ENCODE data around the gene GP5.

The GP5 gene

GRCh38 chr3:194395778-194396538, 3.1 kb downstream of the GP5 start:
- TF ChIP-seq, protein P1, sequence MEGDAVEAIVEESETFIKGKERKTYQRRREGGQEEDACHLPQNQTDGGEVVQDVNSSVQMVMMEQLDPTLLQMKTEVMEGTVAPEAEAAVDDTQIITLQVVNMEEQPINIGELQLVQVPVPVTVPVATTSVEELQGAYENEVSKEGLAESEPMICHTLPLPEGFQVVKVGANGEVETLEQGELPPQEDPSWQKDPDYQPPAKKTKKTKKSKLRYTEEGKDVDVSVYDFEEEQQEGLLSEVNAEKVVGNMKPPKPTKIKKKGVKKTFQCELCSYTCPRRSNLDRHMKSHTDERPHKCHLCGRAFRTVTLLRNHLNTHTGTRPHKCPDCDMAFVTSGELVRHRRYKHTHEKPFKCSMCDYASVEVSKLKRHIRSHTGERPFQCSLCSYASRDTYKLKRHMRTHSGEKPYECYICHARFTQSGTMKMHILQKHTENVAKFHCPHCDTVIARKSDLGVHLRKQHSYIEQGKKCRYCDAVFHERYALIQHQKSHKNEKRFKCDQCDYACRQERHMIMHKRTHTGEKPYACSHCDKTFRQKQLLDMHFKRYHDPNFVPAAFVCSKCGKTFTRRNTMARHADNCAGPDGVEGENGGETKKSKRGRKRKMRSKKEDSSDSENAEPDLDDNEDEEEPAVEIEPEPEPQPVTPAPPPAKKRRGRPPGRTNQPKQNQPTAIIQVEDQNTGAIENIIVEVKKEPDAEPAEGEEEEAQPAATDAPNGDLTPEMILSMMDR (IDR thresholded peaks at IDR 0.05; ENCODE audit: low read depth, low read length, missing control alignments): no peak
- H3K4me3 ChIP-seq (replicated peaks; ENCODE audit: low read depth, low read length): no peak overlapping the region
- DNase-seq (ENCODE audit: extremely low read depth, low read depth): no peak

DNA sequence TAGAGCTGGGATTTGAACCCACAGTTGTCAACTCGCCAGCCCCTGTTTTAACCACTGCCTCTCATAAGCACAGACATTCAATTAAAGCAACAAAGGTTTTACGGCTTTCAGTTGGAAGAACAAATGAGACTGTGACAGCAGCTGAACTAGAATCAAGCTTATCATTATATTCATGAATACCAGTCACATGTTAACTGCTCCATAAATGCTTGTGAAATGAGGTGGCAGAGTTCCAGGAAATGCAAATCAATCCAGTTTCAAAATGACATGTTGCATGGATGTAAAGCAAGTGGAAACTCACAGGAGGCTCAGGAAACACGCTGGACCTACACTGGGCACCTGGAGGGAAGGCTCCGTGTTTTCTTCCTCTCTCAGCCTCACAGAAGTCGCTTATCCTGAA, 3.9 kb downstream of the GP5 start:
- TF ChIP-seq, protein P1 (IDR thresholded peaks at IDR 0.05; ENCODE audit: low read depth, low read length, missing control alignments): no peak
- no peak for DNase-seq (ENCODE audit: extremely low read depth, low read depth)
- H3K4me3 ChIP-seq (replicated peaks; ENCODE audit: low read depth, low read length): no peak overlapping the region

GRCh38 chr3:194392576-194392975, 6.5 kb downstream of the GP5 start:
- H3K4me3 ChIP-seq (replicated peaks; ENCODE audit: low read depth, low read length): no peak overlapping the region
- DNase-seq (ENCODE audit: extremely low read depth, low read depth): no peak
- TF ChIP-seq, protein P1 (IDR thresholded peaks at IDR 0.05; ENCODE audit: low read depth, low read length, missing control alignments): no peak

DNA sequence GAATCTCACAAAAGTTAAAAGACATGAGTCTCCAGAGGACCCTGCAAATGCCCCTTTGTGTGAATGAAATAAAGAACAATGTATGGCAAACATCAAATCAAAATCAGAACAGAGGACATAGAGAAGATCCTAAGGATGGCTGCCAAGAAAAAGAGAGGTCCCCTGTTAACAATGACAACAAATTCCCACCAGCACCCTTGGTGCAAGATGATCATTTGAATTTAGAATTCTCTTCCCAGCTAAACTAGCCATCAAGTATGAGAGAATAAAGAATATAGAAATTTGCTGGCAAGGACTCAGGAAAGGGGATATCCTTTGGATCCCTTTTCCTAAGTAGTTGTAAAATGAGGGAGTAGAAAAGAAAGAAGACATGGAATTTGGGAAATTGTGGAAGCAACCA, 8.2 kb downstream of the GP5 start:
- no peak for DNase-seq (ENCODE audit: extremely low read depth, low read depth)
- H3K4me3 ChIP-seq (replicated peaks; ENCODE audit: low read depth, low read length): no peak overlapping the region
- TF ChIP-seq, protein P1 (IDR thresholded peaks at IDR 0.05; ENCODE audit: low read depth, low read length, missing control alignments): no peak

DNA sequence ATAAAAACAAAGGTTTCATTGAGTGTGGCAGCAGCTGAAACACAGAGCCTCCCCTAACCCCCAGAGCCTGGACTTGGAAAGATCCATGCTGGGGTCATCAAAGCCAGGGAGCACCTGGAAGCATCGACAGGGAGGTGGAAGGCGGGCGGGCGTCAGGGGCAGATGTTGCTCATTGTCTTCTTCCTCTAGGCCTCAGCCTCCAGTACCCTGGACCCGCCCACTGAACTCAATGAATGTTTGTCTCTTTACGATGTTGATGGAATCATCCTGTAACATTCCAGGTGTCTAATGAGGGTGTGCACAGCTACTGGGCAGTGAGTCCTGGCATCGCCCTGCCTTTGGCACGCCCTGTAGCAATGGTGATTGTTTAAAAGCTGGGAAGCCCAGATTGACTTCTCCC, 9.8 kb downstream of the GP5 start:
- TF ChIP-seq, protein P1 (IDR thresholded peaks at IDR 0.05; ENCODE audit: low read depth, low read length, missing control alignments): no peak
- no peak for DNase-seq (ENCODE audit: extremely low read depth, low read depth)
- H3K4me3 ChIP-seq (replicated peaks; ENCODE audit: low read depth, low read length): no peak overlapping the region

GRCh38 chr3:194387926-194388418, 11.1 kb downstream of the GP5 start:
- DNase-seq (ENCODE audit: extremely low read depth, low read depth): no peak
- TF ChIP-seq, protein P1 (IDR thresholded peaks at IDR 0.05; ENCODE audit: low read depth, low read length, missing control alignments): no peak
- H3K4me3 ChIP-seq (replicated peaks; ENCODE audit: low read depth, low read length): no peak overlapping the region

Measured in HFF-Myc (cell line).